NCI-H526 (cell line): ENCODE results near the gene VAV2.
"Not testable (repeated sequence)": the region's sequence is repeated elsewhere in the genome, so short reads cannot be mapped to it uniquely, and the experiment has no call there.

Source experiments
- DNase-seq, 2 experiments: peaks; one replicate each; lab custom pipeline; 2025; lab: John Stamatoyannopoulos, UW

Gene VAV2

GRCh38 chr9:133969681-133970580 lies 22.2 kb downstream of the VAV2 start:
- DNase-seq = no peak

GRCh38 chr9:133968966-133969617 lies 23.0 kb downstream of the VAV2 start:
- peak in 1 of 2 experiments; percentile 34 for DNase-seq

DNA sequence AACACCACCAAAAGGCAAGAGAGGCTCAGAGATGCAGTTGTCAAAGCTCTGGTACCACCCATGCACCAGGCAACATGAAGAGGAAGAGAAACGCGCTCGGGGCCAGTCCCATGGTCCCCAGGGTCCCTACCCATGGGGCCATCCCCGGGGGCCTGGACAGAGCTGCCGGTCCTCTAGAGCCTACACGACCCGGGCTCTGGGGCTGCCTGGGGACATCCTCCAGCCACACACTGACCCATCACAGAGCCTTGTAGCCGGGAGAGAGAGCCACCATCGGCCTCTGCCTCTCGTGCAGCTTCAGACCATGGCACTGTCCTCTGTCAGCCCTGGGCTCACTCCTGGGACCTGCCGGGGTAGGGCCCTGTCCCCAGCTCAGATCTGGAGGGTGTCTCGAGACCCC lies 23.7 kb downstream of the VAV2 start:
- no peak for DNase-seq

DNA sequence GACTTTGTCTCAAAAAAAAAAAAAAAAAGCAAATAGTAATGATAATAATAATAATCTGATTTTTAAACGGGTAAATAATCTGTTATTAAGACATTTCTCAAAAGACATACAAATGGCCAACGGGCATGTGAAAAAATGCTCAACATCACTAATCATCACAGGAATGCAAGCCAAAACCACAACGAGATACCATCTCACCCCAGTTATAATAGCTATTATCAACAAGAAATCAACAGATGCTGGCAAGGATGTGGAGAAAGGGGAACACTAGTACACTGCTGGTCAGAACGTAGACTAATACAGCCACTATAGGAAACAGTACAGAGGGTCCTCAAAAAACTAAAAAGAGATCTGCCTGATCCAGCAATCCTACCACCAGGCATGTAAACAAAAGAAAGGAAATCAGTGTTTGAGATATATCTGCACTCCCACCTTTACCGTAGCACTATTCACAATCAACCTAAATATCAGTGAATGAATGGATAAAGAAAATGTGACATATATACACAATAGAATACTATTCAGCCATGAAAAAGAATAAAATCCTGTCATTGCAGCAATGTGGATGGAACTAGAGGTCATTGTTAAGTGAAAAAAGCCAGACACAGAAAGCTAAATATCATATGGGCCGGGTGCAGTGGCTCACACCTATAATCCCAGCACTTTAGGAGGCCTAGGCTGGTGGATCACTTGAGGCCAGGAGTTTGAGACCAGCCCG lies 24.9 kb downstream of the VAV2 start:
- DNase-seq = no peak

DNA sequence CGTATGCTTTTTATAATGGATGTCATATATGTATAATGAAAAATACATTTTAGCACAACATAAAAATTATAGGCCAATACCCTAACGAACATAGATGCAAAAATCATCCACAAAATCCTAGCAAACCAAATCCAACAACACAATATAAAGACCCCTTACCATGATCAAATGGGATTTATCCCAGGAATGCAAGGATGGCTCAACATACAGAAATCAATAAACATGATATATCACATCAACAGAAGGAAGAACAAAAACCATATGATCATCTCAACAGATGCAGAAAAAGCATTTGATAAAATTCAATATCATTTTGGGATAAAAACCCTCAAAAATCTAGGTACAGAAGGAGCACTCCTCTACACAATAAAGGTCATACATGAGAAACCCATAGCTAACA lies 27.7 kb downstream of the VAV2 start:
- DNase-seq = no peak

DNA sequence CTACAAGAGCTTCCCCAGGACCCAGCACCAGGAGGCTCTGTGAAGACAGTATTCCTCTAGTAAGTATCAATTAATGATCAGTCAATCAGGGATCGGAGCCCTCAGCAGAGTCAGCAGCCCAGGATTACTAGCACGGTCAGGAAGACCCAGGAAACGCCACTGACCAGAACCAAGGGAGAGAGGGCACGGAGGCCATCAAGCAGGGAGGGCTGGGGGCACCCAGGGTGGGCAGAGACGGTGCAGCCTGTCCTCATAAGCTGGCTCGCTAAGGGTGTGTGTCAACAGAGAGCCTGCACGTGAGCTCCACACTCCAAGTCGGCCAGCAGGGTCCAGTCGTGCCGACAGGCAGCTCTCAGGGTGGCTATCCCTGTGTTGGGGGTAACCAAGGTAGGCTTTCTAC lies 29.0 kb downstream of the VAV2 start:
- no peak for DNase-seq

- DNase-seq = no peak
Observed at GRCh38 chr9:133962341-133962740, 29.8 kb downstream of the VAV2 start.

DNA sequence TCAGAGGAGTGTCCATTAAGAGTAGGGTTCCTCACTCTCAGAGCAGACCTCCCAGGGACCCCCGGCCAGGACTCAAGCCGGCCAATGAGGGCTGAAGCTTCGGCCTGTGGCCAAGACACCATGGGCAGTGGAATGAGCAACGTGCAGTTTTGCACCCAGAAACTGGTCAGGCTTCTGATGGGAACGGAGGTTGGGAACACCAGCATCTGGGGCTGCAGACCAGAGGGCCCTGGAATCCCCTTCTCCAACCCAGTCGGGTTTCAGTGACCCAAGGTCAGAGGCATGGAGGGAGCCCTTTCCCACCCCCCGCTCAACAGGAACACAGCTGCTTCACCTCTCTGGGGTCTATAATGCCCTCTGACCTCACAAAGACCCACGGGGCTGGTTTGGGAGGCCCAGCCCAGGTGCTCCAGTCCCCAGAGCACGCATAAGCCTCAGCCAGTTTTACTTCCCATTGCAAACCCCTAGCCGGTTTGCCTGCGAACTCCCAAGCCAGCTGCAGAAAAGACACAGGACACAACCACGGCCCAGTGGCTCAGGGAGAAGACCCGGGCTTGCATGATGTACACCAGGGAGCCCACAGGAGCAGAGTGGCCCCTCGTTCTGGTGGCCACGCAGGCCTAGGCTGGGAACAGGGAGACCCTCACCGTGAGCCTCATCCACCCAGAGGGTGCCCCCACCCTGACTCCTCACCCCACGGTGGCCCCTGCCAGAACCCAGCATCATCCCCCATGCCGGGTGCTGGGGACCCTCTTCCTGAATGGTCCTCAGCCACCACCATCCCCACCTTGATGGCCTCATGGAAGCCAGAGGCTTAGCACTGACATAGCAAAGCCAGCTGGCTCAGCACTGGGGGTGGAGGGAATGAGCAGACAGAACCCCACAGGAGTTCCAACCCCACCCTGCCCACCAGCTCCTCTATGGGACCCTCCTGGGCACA lies 30.6 kb downstream of the VAV2 start:
- no peak for DNase-seq

DNA sequence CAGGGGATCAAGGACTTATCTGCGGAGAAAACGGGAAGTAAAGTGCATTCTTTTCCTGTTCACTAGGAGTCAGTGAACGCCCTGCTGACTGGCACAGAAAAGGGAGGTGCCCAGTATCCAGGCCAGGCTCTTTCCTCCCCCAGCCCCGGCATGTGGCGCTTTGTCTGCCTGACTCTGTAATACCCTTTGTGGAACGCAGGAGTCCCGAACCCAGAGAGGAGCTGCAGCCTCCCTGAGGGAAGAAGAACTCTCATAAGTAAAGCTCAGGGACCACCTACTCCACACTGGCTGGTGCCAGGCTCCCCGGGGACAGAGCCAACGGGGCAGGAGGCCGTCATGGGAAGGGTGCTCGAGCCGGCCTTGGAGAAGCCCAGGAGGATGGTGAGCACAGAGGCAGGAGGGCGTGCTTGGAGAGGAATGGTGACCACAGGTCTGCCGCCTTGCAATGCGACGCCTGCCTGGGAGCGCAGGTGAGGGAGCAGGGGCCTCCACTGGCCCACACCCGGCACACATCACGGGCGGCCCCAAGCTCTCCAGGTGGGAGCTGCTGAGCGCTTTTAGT lies 31.5 kb downstream of the VAV2 start:
- no peak for DNase-seq

DNA sequence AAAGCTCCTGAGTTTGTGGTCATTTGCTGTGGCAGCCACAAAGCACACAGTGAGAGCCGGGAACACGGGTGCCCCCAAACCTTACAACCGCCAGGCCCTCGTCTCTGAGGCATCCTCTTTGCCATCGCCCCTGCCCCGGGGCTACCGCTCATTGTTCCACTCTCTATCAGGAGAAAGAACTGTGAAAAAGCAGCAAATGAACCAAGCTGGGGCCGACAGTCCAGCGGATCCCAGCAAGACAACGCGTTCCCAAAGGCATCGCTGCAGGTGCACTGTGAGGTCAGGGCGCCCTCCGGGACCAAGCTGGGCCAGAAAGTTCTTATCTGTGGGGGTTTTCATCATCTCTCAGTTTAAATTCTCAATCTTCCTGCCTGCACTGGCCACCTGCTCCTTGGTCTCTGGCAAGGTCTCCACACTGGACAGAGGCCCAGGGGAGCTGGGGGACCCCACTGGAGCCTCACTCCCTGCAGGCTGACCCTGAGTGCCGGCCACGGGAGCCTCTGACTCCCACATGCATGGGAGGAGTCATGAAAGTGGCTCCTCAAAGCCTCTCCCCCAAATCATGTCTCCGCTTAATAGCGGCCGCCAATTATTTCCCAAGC lies 32.1 kb downstream of the VAV2 start:
- DNase-seq = no peak

GRCh38 chr9:133959171-133959570 lies 33.0 kb downstream of the VAV2 start:
- no peak for DNase-seq

GRCh38 chr9:133958756-133959155 lies 33.4 kb downstream of the VAV2 start:
- no peak for DNase-seq

GRCh38 chr9:133957772-133958171 lies 34.4 kb downstream of the VAV2 start:
- not testable (repeated sequence) for DNase-seq

GRCh38 chr9:133957328-133957727 lies 34.8 kb downstream of the VAV2 start:
- DNase-seq = no peak

DNA sequence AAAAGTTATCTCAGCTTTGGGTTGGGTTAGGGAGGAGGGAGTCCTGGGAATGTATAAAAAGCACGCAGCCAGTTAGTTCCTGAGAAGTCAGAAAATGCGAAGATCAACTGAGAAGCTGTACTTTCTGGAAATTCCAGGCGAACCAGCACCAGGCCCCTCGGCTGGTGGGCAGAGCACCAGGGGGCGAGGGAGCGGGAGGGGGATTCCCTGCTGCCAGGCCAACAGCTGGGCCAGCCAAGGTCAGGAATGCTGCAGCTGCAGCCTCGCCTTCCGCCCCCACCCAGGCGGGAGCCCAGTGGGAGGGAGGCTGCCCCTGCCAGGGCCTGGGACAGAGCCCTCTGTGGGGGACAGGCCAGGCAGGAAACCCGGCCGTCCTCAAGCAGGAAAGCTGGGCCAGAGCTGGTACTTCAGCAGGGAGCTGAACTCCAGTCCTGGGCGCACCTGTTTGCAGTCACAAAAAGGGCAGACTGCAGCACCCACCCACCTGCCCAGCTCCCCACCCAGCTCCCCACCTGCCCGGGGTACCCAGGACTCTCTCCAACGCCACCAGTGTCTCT lies 35.5 kb downstream of the VAV2 start:
- no peak for DNase-seq

GRCh38 chr9:133955821-133956411 lies 36.2 kb downstream of the VAV2 start:
- no peak for DNase-seq

- no peak for DNase-seq
Observed at GRCh38 chr9:133954862-133955529, 37.1 kb downstream of the VAV2 start.

GRCh38 chr9:133953976-133954709 lies 38.0 kb downstream of the VAV2 start:
- DNase-seq = no peak

DNA sequence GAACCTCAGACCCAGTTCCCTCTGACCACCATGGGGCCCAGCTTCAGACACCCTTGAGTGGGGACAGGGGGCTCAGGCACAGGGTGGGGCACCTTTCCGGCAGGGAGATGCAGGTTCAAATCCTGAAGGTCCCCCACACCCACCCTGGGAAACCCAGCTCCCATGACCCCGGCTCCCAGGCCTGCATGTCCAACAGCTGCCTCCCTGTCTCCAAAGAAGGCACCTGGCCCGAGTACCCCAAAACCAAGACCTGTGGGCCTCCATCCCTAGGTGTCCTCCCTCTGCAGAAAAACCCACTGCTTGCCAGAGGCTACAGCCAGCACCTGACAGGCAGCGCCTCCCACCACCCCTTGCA lies 38.5 kb downstream of the VAV2 start:
- DNase-seq = no peak
